Effector memory CD8-positive, alpha-beta T cell (primary cell): ENCODE measurements around the gene P2RX4.
"Not testable (repeated sequence)": the region's sequence is repeated elsewhere in the genome, so short reads cannot be mapped to it uniquely, and the experiment has no call there.

Experiments
- ATAC-seq: fragments of 150-1000 bp; cut with Tn5 transposase; replicated peaks from 2 replicates; pipeline ENCODE4 v1.10.0; 2021; ENCODE audit warnings: mild to moderate bottlenecking, moderate library complexity
- DNase-seq, 3 experiments: peaks; one replicate each; pipeline ENCODE4 v3.0.0; 2021
- H3K27ac Mint-ChIP-seq, 2 donors: one replicate each; pipeline ENCODE4 v1.8.0; 2022; ENCODE audit warnings: mild to moderate bottlenecking in 2 of 2, mixed read lengths in 2 of 2, moderate library complexity in 2 of 2
- H3K27me3 Mint-ChIP-seq, 2 donors: one replicate each; pipeline ENCODE4 v1.8.0; 2022; ENCODE audit warnings: mixed read lengths in 2 of 2
- H3K36me3 Mint-ChIP-seq: one replicate; pipeline ENCODE4 v1.8.0; 2022; ENCODE audit warnings: mild to moderate bottlenecking, moderate library complexity, mixed read lengths; ENCODE audit not compliant: insufficient read depth
- H3K4me1 Mint-ChIP-seq, 2 donors: one replicate each; pipeline ENCODE4 v1.8.0; 2022; ENCODE audit warnings: low read depth in 2 of 2, mixed read lengths in 2 of 2
- H3K4me3 Mint-ChIP-seq, 2 donors: one replicate each; pipeline ENCODE4 v1.8.0; 2022; ENCODE audit warnings: mild to moderate bottlenecking in 2 of 2, mixed read lengths in 2 of 2, moderate library complexity in 2 of 2
- H3K9me3 Mint-ChIP-seq, 2 donors: one replicate each; pipeline ENCODE4 v1.8.0; 2022; ENCODE audit warnings: mixed read lengths in 2 of 2
- total RNA-seq, 9 experiments: gene quantifications; one replicate each; lab custom pipeline; 2026; lab: John Stamatoyannopoulos, UW

The P2RX4 gene
- total RNA-seq, result 47.6 to 102 (median 56.1) reads per million in 9 experiments

DNA sequence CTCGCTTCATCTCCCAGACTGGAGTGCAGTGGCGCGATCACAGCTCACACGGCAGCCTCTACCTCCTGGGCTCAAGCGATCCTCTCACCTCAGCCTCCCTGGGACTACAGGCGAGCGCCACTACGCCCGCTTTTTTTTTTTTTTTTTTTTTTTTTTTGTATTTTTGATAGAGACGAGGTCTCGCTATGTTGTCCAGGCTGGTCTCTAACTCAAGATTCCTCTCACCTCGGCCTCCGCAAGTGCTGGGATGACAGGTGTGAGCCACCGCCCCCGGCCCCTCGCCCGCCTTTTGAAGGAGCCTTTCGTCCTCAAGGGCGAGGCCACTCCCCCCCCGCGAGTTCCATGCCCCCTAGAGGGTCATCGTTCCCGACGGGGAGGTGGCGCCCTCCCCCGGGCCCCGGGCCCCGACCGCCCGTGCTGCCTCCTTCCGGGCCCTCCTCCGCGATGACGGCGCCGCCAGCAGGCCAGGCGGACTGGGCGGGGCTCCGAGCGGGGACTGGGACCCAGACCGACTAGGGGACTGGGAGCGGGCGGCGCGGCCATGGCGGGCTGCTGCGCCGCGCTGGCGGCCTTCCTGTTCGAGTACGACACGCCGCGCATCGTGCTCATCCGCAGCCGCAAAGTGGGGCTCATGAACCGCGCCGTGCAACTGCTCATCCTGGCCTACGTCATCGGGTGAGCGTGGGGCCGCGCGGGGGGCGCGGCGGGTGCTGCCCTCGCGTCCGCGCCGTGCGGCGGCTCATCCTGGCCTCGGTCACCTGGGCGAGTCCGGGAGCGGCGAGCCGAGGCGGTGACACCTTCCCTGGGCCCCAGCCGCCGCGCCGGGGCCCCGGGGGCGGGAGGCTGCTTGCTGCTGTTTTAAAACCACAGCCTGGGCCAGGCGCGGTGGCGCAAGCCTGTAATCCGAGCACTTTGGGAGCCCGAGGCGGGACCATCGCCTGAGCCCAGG, at the start of gene P2RX4:
P2RX4 (plus strand) TSS at position 506 of the 949 bp plus-strand sequence; CDS start at position 542, 36 bp downstream.
- Mint-ChIP-seq H3K27me3 (no peaks in the 10 kb centered on the region), H3K27ac (peak within 1 kb of the TSS; percentile 97 to 98), H3K9me3 (no peaks in the 10 kb centered on the region), H3K4me1 (peaks cover 13 to 17% of the 10 kb centered on the region in 2 donors), H3K36me3 (peaks cover 19% of the 10 kb centered on the region), H3K4me3 (peak within 1 kb of the TSS; percentile 91 to 94)
- peak; percentile 82 to 85 (median 84) for DNase-seq
- ATAC-seq, result peak; percentile 83

GRCh38 chr12:121162384-121162783, 47.5 kb upstream of the P2RX4 start:
- ATAC-seq, result no peak
- no peaks in the 10 kb centered on the region for H3K27me3 Mint-ChIP-seq
- no peak overlapping the region for H3K4me3 Mint-ChIP-seq
- H3K27ac Mint-ChIP-seq, result no peak overlapping the region
- no peaks in the 10 kb centered on the region for H3K9me3 Mint-ChIP-seq
- no peak for DNase-seq
- peaks cover 16% of the 10 kb centered on the region for H3K36me3 Mint-ChIP-seq
- peaks cover 0 to 2% of the 10 kb centered on the region in 2 donors for H3K4me1 Mint-ChIP-seq

GRCh38 chr12:121162985-121163384, 46.9 kb upstream of the P2RX4 start:
- ATAC-seq (no peak), DNase-seq (no peak)
- H3K27ac Mint-ChIP-seq, result no peak overlapping the region
- H3K36me3 Mint-ChIP-seq, result peaks cover 20% of the 10 kb centered on the region
- H3K9me3 Mint-ChIP-seq, result no peaks in the 10 kb centered on the region
- H3K27me3 Mint-ChIP-seq, result no peaks in the 10 kb centered on the region
- H3K4me1 Mint-ChIP-seq, result peaks cover 0 to 2% of the 10 kb centered on the region in 2 donors
- no peak overlapping the region for H3K4me3 Mint-ChIP-seq

DNA sequence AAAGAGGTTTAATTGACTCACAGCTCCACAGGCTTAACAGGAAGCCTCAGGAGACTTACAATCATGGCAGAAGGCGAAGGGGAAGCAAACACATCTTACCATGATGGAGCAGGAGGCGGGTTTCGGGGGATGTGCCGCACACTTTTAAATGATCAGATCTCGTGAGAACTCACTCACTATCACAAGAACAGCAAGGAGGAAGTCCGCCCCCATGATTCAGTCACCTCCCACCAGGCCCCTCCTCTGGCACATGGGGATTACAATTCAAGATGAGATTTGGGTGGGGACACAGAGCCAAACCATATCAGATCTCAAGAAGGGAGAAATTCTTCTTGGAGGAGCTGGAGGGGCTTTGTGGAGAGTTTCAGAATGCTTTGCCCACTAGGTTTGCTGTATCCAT, 45.1 kb upstream of the P2RX4 start:
- H3K27me3 Mint-ChIP-seq, H3K9me3 Mint-ChIP-seq, ATAC-seq, H3K4me3 Mint-ChIP-seq, H3K4me1 Mint-ChIP-seq, H3K27ac Mint-ChIP-seq, DNase-seq: not testable (repeated sequence)
- H3K36me3 Mint-ChIP-seq, result peaks cover 15% of the 10 kb centered on the region

DNA sequence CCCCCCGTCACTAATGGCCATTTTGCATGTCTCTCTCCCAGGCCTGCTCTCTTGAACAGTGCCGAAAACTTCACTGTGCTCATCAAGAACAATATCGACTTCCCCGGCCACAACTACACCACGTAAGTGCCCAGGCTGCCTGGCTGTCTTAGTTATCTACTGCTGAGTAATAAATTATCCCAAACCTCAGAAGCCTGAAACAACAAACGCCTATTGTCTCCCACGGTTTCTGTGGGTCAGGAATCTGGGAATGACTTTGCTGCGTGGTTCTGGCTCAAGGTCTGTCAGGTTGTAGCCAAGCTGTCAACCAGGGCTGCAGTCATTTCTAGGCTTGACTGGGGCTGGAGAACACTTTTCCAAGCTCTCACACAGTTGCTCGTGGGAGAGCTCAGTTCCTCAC, 44.6 kb upstream of the P2RX4 start:
- H3K36me3 Mint-ChIP-seq, result peaks cover 15% of the 10 kb centered on the region
- H3K4me3 Mint-ChIP-seq, result no peak overlapping the region
- DNase-seq, result no peak

GRCh38 chr12:121166356-121166755, 43.6 kb upstream of the P2RX4 start:
- Mint-ChIP-seq H3K9me3 (no peaks in the 10 kb centered on the region), H3K27ac (no peak overlapping the region), H3K4me1 (no peaks in the 10 kb centered on the region), H3K27me3 (no peaks in the 10 kb centered on the region), H3K4me3 (no peak overlapping the region), H3K36me3 (peaks cover 15% of the 10 kb centered on the region)
- DNase-seq (no peak), ATAC-seq (no peak)

More for the DNA sequence above, 44.6 kb upstream of the P2RX4 start:
- Mint-ChIP-seq H3K4me1 (no peaks in the 10 kb centered on the region), H3K9me3 (no peaks in the 10 kb centered on the region), H3K27ac (no peak overlapping the region), H3K27me3 (no peaks in the 10 kb centered on the region)
- no peak for ATAC-seq

DNA sequence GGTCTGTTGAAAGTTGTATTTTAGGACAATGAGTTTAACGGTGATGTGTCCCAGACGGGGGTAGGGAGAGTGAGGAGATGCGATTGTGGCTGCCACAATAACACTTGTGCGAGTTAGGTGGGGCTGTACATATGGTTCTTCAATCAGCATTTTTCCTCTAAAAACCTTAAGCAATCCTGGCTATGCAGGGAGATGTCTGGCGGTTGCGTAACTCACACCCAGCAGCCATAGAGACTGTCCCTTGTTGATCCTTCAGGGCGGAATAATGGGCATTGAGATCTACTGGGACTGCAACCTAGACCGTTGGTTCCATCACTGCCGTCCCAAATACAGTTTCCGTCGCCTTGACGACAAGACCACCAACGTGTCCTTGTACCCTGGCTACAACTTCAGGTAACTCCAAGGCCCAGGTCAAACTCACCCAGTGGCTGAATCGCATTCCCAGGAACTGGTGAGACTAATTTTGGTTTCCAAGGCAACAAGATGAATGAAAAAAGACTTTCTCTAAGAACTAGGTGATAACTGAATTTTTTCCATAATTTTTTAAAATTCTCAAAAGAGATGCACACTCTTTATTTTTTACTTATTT, 42.6 kb upstream of the P2RX4 start:
- H3K4me1 Mint-ChIP-seq, result peaks cover 0 to 2% of the 10 kb centered on the region in 2 donors
- ATAC-seq (no peak), DNase-seq (no peak)
- H3K36me3 Mint-ChIP-seq, result peaks cover 14% of the 10 kb centered on the region
- no peak overlapping the region for H3K4me3 Mint-ChIP-seq
- peak overlapping the region in 1 of 2 donors; percentile 6 for H3K27ac Mint-ChIP-seq
- no peaks in the 10 kb centered on the region for H3K27me3 Mint-ChIP-seq
- no peaks in the 10 kb centered on the region for H3K9me3 Mint-ChIP-seq

- peaks cover 11% of the 10 kb centered on the region for H3K36me3 Mint-ChIP-seq
- no peaks in the 10 kb centered on the region for H3K27me3 Mint-ChIP-seq
- peaks cover 0 to 2% of the 10 kb centered on the region in 2 donors for H3K4me1 Mint-ChIP-seq
- no peaks in the 10 kb centered on the region for H3K9me3 Mint-ChIP-seq
- DNase-seq, result no peak
- ATAC-seq, result no peak
- no peak overlapping the region for H3K4me3 Mint-ChIP-seq
- H3K27ac Mint-ChIP-seq, result no peak overlapping the region
These were observed 42.0 kb upstream of the P2RX4 start for GRCh38 chr12:121167951-121168350.

DNA sequence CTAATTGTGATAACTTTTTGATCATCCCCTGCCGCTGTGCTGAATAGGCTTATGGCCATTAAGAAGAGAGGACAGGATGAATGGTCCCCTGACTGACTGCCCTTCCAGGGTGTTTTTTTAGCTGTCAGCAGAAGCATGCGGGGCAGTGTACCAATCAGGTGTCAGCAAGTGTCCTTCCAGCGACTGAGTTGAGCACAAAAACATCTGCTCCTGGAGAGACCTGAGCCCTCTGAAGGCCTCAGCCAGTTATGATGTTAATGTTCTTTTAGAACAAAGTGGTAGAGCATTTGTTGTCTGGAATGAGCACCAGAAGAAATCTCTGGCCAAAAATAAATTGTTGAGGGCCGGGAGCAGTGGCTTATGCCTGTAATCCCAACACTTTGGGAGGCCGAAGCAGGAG, 39.8 kb upstream of the P2RX4 start:
- Mint-ChIP-seq H3K27me3 (no peaks in the 10 kb centered on the region), H3K36me3 (peaks cover 16% of the 10 kb centered on the region), H3K4me3 (no peak overlapping the region), H3K9me3 (no peaks in the 10 kb centered on the region), H3K4me1 (peaks cover 0 to 2% of the 10 kb centered on the region in 2 donors), H3K27ac (no peak overlapping the region)
- no peak for DNase-seq
- ATAC-seq, result no peak

DNA sequence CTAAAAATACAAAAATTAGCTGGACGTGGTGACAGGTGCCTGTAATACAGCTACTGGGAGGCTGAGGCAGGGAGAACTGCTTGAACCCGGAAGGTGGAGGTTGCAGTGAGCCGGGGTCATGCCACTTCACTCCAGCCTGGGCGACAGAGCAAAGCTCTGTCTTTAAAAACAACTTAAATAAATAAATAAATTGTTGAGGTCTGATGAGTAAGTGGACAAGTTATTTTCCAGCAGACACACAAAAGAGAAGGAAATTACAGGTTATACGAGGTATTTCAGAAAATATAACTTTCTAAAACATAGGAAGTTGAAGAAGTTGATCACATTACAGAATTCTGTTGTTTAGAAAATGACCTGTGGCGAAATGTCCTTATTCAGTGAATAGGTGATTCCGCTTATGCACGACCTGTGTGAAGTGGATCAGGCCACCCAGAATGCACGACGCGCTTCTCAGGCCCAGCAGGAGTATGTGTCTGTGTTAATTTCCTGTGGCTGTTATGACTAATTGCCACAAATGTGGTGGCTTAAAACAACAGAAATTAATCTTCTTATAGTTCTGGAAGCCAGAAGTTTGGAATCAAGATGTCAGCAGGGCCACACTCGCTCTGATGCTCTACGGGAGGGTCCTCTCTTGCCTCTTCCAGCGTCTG, 39.2 kb upstream of the P2RX4 start:
- Mint-ChIP-seq H3K4me3 (no peak overlapping the region), H3K9me3 (no peaks in the 10 kb centered on the region), H3K27me3 (no peaks in the 10 kb centered on the region), H3K4me1 (peaks cover 0 to 2% of the 10 kb centered on the region in 2 donors), H3K27ac (peak overlapping the region in 1 of 2 donors; percentile 62), H3K36me3 (peaks cover 16% of the 10 kb centered on the region)
- no peak for DNase-seq
- no peak for ATAC-seq

DNA sequence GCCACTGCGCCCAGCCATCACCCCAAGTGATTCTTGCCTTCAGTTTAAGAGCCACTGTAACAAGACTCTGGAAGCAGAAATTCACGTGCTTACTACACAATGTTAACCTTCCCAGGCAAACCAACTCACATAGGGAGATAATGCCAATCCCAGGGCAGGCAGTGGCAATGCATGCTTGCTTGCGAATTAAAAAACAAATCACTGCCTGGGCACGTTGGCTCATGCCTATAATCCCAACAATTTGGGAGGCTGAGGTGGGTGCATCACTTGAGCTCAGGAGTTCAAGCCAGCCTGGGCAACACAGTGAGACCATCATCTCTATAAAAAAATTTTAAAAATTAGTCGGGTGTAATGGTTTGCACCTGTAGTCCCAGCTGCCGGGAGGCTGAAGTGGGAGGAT, 37.8 kb upstream of the P2RX4 start:
- Mint-ChIP-seq H3K27ac (no peak overlapping the region), H3K4me1 (peaks cover 0 to 2% of the 10 kb centered on the region in 2 donors), H3K36me3 (peaks cover 18% of the 10 kb centered on the region), H3K27me3 (no peaks in the 10 kb centered on the region), H3K9me3 (no peaks in the 10 kb centered on the region), H3K4me3 (no peak overlapping the region)
- ATAC-seq (no peak), DNase-seq (no peak)

- H3K27ac Mint-ChIP-seq, result peak overlapping the region in 1 of 2 donors; percentile 46
- H3K9me3 Mint-ChIP-seq, result no peaks in the 10 kb centered on the region
- H3K4me1 Mint-ChIP-seq, result peaks cover 0 to 2% of the 10 kb centered on the region in 2 donors
- no peaks in the 10 kb centered on the region for H3K27me3 Mint-ChIP-seq
- H3K4me3 Mint-ChIP-seq, result no peak overlapping the region
- DNase-seq, result no peak
- no peak for ATAC-seq
- peaks cover 40% of the 10 kb centered on the region for H3K36me3 Mint-ChIP-seq
These were observed 34.4 kb upstream of the P2RX4 start for GRCh38 chr12:121175383-121176119.
